DND-41 (cell line): ENCODE results near the gene THBD.

Experiments used
- EZH2 ChIP-seq: IDR thresholded peaks from 3 replicates; pipeline ENCODE4 v1.6.1; 2012; ENCODE audit warnings: borderline replicate concordance, low read depth, mild to moderate bottlenecking, moderate library complexity, low read length, inconsistent platforms; ENCODE audit not compliant: severe bottlenecking
- TF ChIP-seq, protein P1 (sequence below): IDR thresholded peaks from 2 replicates; pipeline ENCODE4 v1.5.1; 2012; ENCODE audit warnings: borderline replicate concordance, low read length, moderate library complexity, mild to moderate bottlenecking; ENCODE audit not compliant: poor library complexity, severe bottlenecking; ENCODE audit errors: extremely low read depth

DNA sequence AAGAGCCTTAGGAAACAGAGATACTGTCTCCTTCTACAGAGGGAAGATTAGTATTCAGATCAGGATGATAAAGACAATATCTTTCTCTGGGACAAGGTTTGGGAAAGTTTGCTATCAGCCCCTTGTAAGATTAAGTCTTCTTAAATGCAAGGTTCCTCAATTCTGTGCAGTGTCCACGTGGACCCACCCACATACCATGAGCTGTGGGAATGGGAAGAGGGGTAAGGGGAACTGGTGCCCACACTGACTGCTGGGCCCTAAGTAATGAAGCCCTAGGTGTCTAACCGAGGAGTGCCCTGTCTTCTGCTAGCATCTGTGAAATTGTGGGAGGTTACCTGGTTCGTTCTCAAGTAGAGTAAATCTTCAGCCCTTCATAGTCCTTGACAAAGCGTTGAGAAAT is 20.1 kb downstream of the THBD start:
- no peak for TF ChIP-seq EZH2
- TF ChIP-seq, protein P1, sequence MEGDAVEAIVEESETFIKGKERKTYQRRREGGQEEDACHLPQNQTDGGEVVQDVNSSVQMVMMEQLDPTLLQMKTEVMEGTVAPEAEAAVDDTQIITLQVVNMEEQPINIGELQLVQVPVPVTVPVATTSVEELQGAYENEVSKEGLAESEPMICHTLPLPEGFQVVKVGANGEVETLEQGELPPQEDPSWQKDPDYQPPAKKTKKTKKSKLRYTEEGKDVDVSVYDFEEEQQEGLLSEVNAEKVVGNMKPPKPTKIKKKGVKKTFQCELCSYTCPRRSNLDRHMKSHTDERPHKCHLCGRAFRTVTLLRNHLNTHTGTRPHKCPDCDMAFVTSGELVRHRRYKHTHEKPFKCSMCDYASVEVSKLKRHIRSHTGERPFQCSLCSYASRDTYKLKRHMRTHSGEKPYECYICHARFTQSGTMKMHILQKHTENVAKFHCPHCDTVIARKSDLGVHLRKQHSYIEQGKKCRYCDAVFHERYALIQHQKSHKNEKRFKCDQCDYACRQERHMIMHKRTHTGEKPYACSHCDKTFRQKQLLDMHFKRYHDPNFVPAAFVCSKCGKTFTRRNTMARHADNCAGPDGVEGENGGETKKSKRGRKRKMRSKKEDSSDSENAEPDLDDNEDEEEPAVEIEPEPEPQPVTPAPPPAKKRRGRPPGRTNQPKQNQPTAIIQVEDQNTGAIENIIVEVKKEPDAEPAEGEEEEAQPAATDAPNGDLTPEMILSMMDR, result no peak
